ENCODE data around the gene PPP6R2.

GRCh38 chr22:50357222-50357621 lies 14.1 kb downstream of the PPP6R2 start:
- no peak for TF ChIP-seq YY1 (IDR thresholded peaks at IDR 0.05; ENCODE audit: insufficient read depth, insufficient read length)
- TF ChIP-seq ZNF274 (IDR thresholded peaks at IDR 0.05; ENCODE audit: low read depth, low read length): no peak

Measured in NT2/D1 (cell line).